SK-N-MC (cell line): ENCODE results near the gene TAF4B.
A peak's percentile ranks its signal among the peaks of the same experiment; 100 is the strongest.

Source experiments
- DNase-seq: peaks from one replicate; pipeline ENCODE4 v3.0.0-alpha.2; 2011; ENCODE audit warnings: low read depth, low spot score
- H3K27ac ChIP-seq: fragments of 200-600 bp; sonication (generic); 2 replicates; pipeline ENCODE4 v1.5.1; 2016; ENCODE audit warnings: mixed run types
- H3K36me3 ChIP-seq: fragments of 200-600 bp; sonication (generic); 2 replicates; pipeline ENCODE4 v1.6.1; 2017; ENCODE audit warnings: antibody characterized with exemption, low read length, mixed read lengths; ENCODE audit not compliant: insufficient read depth
- H3K4me3 ChIP-seq: fragments of 200-600 bp; sonication (generic); 2 replicates; pipeline ENCODE4 v1.5.1; 2016
- H3K9ac ChIP-seq: fragments of 200-600 bp; sonication (generic); 2 replicates; pipeline ENCODE4 v1.8.0; 2017; ENCODE audit warnings: mixed run types, mixed read lengths; ENCODE audit not compliant: insufficient read length
- H3K9me3 ChIP-seq: fragments of 200-600 bp; sonication (generic); 2 replicates; pipeline ENCODE4 v1.6.1; 2017; ENCODE audit warnings: low read depth, mild to moderate bottlenecking, antibody characterized with exemption, low read length, moderate library complexity, mixed read lengths
- EZH2 ChIP-seq: fragments of 200-600 bp; sonication (generic); IDR thresholded peaks from one replicate; pipeline ENCODE4 v1.6.1; 2017; ENCODE audit warnings: antibody characterized with exemption
- FOXP2 ChIP-seq: optimal IDR thresholded peaks from 2 replicates; pipeline ENCODE3; 2011; ENCODE audit warnings: mild to moderate bottlenecking, moderate library complexity; ENCODE audit not compliant: insufficient read depth; ENCODE audit errors: extremely low read length, control extremely low read depth
- POLR2AphosphoS5 ChIP-seq: IDR thresholded peaks from 2 replicates; pipeline ENCODE4 v1.6.1; 2012; ENCODE audit warnings: mild to moderate bottlenecking, low read depth, low read length, borderline replicate concordance

Gene TAF4B

GRCh38 chr18:26320686-26321085 is 94.4 kb downstream of the TAF4B start:
- TF ChIP-seq FOXP2 (no peak), EZH2 (no peak), POLR2AphosphoS5 (no peak)
- no peak for DNase-seq
- Histone ChIP-seq H3K4me3 (no peak overlapping the region), H3K36me3 (no peaks in the 10 kb centered on the region), H3K9me3 (no peaks in the 10 kb centered on the region; the same call in 1 of the 2 replicates), H3K9ac (no peak overlapping the region), H3K27ac (no peak overlapping the region)

GRCh38 chr18:26322890-26323653 is 96.8 kb downstream of the TAF4B start:
- no peak for DNase-seq
- no peak overlapping the region for H3K4me3 ChIP-seq
- TF ChIP-seq FOXP2 (no peak), POLR2AphosphoS5 (no peak), EZH2 (no peak)
- H3K27ac ChIP-seq, result no peak overlapping the region
- H3K9me3 ChIP-seq, result no peaks in the 10 kb centered on the region; the same call in 1 of the 2 replicates
- no peak overlapping the region for H3K9ac ChIP-seq
- H3K36me3 ChIP-seq, result no peaks in the 10 kb centered on the region

GRCh38 chr18:26325771-26326170 is 99.5 kb downstream of the TAF4B start:
- Histone ChIP-seq H3K27ac (no peak overlapping the region), H3K4me3 (no peak overlapping the region), H3K9ac (no peak overlapping the region), H3K9me3 (no peaks in the 10 kb centered on the region; the same call in 1 of the 2 replicates), H3K36me3 (peaks cover 7% of the 10 kb centered on the region; the same call in 1 of the 2 replicates)
- DNase-seq, result no peak
- TF ChIP-seq POLR2AphosphoS5, result no peak
- TF ChIP-seq EZH2, result no peak
- no peak for TF ChIP-seq FOXP2

GRCh38 chr18:26327062-26327461 is 100.8 kb downstream of the TAF4B start:
- no peak for TF ChIP-seq FOXP2
- no peak for TF ChIP-seq POLR2AphosphoS5
- TF ChIP-seq EZH2, result no peak
- Histone ChIP-seq H3K9ac (no peak overlapping the region), H3K36me3 (peaks cover 7% of the 10 kb centered on the region; the same call in 1 of the 2 replicates), H3K4me3 (no peak overlapping the region), H3K27ac (no peak overlapping the region), H3K9me3 (no peaks in the 10 kb centered on the region; the same call in 1 of the 2 replicates)
- DNase-seq, result no peak

GRCh38 chr18:26332991-26333390 is 106.7 kb downstream of the TAF4B start:
- H3K36me3 ChIP-seq, result peaks cover 7% of the 10 kb centered on the region; the same call in 1 of the 2 replicates
- TF ChIP-seq EZH2, result no peak
- no peak for TF ChIP-seq FOXP2
- no peak for TF ChIP-seq POLR2AphosphoS5

GRCh38 chr18:26335156-26335555 is 108.9 kb downstream of the TAF4B start:
- no peaks in the 10 kb centered on the region for H3K9me3 ChIP-seq
- no peak for DNase-seq

More at GRCh38 chr18:26332991-26333390, 106.7 kb downstream of the TAF4B start:
- Histone ChIP-seq H3K4me3 (no peak overlapping the region), H3K9me3 (no peaks in the 10 kb centered on the region), H3K27ac (no peak overlapping the region), H3K9ac (no peak overlapping the region)
- no peak for DNase-seq

GRCh38 chr18:26335571-26336487 is 109.6 kb downstream of the TAF4B start:
- Histone ChIP-seq H3K9ac (peak overlapping the region; percentile 46), H3K36me3 (no peaks in the 10 kb centered on the region), H3K9me3 (no peaks in the 10 kb centered on the region), H3K27ac (peak overlapping the region; percentile 98), H3K4me3 (peak overlapping the region; percentile 54)
- no peak for TF ChIP-seq EZH2
- TF ChIP-seq FOXP2, result peak; percentile 77
- no peak for TF ChIP-seq POLR2AphosphoS5
- DNase-seq, result peak; percentile 98

More at GRCh38 chr18:26335156-26335555, 108.9 kb downstream of the TAF4B start:
- Histone ChIP-seq H3K9ac (peak overlapping the region; percentile 46), H3K27ac (peak overlapping the region; percentile 98), H3K4me3 (peak overlapping the region; percentile 54), H3K36me3 (0 out of 2 replicates have a peak, but pooled peaks cover 4% of the 10 kb centered on the region)
- TF ChIP-seq FOXP2, result no peak
- no peak for TF ChIP-seq POLR2AphosphoS5
- no peak for TF ChIP-seq EZH2

- Histone ChIP-seq H3K27ac (peak overlapping the region; percentile 98), H3K36me3 (no peaks in the 10 kb centered on the region), H3K9me3 (no peaks in the 10 kb centered on the region), H3K4me3 (peak overlapping the region; percentile 54), H3K9ac (peak overlapping the region; percentile 4)
- TF ChIP-seq FOXP2 (no peak), POLR2AphosphoS5 (no peak), EZH2 (no peak)
- DNase-seq, result no peak
Measured at GRCh38 chr18:26336572-26336971, 110.3 kb downstream of the TAF4B start.
